ENCODE data around the gene ARX.

The ARX gene

DNA sequence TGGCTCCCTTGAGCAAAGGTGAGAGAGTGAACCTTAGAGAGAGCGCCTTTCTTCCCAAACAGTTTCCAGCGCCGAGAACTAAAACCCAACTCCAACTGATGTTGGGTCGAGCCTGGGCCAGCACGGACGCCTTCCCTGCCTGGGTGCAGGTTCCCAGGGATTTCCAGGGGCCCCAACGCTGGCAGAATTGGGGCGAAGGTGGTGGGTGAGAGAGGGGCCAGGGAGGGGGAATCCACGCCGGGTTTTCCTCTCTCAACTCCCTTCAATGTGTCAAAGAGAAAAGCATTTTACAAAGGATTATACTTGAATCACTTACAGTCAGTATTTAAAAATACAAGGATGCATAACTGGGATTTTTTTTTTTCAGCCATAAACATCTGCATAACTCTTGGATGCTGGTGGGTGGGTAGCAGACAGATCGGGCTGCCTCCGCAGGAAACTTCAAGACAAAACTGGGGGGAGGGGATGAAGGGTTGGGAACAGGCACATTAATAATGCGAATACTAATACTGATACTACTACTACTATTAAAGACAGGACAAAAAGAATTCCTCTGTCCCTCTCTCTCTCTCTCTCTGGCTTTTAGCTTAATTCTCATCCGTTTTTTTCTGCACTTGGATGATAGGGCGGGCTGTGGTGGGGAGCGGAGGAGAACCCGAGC is 1.3 kb upstream of the ARX start:
- no peak for DNase-seq (ENCODE audit: low read depth, low spot score)

DNA sequence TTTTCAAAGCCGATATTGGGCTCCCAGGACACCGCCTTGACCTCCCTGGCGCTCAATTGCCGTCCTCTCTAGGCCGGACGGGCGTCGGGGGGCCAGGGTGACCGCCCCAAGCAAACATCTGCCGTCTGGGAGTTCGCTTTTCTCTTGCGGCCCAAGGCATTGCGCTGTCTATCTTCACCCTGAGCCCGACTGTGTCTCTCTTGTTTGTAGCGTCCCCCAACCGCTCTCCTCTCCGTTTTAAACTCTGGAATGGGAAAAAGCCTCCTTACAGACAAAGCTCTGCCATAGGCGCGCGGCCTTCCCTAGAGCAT is 551 bp upstream of the ARX start:
- no peak for DNase-seq (ENCODE audit: low read depth, low spot score)

DNA sequence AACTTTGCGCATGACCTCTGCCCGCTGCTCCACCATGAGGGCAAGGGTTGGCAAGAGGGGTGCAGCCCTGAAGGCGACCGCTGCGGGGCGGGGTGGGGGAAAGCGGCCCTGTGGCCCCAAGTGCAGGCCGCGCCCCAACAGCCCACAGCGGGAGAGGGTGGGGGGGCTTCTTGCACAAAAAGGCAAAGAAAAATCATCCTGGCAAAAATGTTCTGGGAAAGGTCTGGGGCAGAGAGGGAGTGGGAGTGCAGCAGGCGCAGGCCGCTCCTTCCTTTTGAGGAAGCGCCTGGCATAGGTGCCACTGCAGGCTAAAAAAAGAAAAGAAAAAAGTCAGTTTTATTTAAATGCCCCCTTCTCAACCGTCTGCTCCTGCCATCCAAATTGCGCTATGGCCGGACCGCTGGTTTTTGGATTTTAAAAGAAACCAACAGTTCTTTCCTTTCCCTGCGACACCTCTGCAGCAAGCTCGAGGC is 1.4 kb downstream of the ARX start:
- no peak for DNase-seq (ENCODE audit: low read depth, low spot score)

DNA sequence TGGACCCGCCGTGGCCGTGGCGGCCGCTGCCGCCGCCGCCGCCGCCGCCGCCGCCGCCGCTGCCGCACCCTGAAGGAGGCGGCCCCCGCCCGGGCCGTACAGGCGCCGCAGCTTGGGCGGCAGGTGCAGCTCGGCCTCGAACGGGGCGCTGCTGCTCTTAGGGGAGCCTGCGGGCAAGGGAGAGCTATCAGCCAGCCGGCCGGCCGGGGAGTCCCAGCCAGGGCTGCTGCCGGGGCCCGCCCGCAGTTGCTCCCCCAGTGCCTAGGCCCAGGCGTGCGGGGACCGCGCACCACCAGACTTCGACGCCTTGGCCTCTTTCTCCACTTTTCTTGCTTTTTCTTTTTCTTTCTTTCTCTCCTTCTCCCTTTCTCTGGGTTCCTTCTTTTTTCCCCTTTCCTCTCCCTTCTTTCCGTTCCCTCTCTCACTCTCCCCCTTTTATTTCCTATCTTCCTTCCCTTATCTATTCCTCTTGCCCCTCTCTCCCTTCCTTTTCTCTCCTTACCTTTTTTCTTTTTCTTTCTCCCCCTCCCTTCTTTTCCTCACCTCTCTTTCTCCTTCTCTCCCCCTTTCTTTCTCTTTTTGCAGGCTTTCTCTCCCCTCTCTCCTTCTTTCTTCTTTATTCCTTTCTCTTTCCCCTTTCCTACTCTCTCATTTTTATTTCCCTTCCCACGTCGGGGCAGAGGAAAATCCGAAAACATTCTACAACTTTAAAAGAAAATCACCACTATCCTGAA is 2.0 kb downstream of the ARX start:
- DNase-seq (ENCODE audit: low read depth, low spot score), result no peak

DNA sequence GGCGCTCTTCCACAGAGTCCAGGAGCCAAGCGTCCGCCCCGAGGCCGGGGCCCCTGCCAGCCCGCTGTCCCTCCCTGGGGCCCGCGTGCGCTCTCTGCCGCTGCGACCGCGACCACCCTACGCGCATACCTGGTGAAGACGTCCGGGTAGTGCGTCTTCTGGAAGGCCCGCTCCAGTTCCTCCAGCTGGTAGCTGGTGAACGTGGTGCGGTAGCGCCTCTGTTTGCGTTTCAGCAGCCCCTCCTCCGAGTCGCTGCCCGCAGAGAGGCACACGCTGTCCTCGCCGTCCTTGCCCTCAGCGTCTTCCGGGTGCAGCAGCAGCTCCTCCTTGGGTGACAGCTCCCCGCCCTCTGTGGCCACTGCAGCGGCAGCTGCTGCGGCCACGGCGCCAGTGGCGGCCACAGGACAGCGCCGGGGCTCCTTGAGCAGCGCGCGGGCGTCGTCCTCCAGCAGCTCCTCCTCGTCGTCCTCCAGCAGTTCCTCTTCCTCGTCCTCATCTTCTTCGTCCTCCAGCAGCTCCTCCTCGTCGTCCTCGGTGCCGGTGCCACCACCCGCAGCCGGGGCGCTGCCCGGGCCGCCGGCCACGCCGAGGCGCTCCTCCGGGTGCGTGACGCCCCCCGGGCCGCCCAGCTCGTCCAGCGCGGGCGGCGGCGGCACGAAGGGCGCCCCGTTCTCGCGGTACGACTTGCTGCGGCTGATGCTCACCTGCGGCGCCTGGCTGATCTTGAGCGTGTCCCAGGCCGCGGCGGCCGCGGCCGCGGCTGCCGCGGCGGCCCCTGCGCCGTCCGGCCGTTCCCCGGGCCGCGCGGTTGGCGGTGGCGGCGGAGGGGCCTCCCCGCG is 2.8 kb downstream of the ARX start:
- DNase-seq (ENCODE audit: low read depth, low spot score), result no peak

DNA sequence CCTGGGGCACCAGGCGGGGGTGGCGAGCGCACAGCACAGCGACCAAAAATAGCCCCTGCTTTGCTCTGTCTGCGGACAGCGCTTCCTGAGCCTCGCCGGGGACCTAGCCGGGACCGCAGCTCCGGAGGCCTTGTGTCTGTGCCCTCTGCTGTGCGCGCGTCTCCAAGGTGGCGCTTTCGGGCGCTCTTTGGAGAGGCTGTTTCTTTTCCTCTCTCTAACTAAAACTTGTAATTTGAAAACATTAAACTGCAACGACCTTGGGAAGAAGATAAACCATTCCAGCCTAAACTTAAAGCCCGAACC is 3.4 kb downstream of the ARX start:
- no peak for DNase-seq (ENCODE audit: low read depth, low spot score)

DNA sequence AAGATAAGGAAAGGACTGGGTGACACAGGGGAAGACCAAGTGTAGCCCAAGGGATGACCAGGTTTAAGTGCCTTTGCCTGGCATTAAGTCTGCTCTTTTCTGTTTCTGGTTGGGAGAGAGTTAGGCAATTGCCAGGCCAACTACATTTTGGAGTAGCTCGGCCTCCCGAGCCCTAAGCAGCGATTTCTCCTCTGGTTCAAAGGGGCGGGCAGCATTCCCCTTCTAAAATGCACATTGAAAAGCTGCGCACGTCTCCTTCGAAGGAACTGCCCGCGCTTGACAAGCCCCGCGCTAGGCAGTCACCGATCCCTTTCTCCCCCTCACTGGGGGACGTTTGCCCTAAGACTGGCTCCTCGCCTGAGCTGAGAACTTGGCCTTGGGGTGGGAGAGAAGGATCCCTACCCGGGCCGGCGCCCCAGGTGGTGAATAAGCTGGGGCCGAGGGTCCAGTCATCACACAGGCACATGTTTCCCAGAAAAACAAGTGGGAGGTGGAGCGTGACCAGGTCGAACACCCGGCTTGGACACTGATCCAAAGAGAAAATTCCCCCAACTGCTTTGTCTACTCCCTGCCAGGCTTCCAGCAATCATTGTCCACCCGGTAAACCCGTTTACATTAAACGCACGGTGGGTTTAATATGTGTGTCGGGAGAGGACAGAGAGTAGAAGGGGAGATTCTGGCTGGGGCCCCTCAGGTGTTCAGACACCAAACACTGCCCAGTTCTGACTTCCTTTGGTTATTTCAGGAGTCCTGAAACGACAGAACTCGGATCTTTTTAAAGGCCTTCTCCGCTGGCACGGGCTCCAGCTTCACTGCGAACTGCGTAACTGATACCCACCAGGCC is 4.0 kb downstream of the ARX start:
- DNase-seq (ENCODE audit: low read depth, low spot score), result no peak

DNA sequence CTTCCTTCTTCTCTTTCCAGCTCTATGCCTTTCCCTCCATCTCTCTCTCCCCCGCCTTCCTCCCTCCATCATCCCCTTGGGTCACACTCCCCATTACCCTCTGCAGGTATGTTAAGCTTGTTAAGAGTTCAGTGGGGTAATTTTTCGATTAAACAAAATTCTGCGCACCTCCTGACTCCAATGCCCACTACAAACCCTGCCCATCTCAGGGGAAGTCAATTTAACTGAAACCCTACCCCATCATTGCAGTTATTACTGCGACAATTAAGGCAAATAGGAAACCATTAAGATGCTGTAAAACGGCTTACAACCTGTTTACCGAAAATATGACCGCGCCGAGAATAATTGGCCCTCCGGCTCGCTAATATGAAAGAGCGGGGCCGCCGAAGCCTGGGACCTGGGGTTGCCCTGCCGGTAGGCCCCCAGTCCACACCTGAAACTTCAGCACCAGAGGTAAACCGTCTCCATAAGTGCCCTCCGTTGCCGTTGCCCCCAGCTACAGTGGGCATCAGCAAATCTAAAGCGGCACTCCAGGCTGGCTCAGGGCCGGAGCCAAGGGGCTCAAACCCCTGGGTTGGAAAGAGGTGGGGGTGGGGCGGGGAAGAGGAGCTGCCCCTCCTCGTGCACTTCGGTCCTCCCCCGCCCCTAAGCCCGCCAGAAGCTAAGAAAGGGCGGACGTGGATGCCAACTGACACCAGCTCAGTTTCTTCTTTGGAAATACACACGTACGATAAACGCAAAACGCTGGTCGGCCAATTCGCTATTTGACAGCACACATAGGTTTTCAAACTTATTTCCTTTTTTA is 4.8 kb downstream of the ARX start:
- no peak for DNase-seq (ENCODE audit: low read depth, low spot score)

DNA sequence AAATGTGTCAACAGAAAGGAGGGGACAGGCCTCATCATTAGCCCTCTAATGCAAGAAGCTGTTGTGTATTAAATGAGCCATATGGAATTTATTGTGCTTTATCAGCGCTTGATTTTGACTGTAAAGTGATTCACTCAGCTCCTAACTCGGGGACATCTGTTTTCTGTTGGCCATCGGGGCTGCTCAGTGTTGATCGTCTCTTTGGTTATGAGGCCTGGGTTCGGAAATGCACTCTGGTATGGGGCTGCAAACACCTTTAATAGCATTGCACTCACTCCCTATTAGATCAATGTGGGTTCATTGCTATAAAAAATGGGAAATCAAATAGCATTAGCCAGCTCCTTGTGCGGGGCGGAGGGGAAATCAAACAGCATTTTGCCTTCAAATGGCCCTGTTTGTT is 6.4 kb downstream of the ARX start:
- no peak for DNase-seq (ENCODE audit: low read depth, low spot score)

DNA sequence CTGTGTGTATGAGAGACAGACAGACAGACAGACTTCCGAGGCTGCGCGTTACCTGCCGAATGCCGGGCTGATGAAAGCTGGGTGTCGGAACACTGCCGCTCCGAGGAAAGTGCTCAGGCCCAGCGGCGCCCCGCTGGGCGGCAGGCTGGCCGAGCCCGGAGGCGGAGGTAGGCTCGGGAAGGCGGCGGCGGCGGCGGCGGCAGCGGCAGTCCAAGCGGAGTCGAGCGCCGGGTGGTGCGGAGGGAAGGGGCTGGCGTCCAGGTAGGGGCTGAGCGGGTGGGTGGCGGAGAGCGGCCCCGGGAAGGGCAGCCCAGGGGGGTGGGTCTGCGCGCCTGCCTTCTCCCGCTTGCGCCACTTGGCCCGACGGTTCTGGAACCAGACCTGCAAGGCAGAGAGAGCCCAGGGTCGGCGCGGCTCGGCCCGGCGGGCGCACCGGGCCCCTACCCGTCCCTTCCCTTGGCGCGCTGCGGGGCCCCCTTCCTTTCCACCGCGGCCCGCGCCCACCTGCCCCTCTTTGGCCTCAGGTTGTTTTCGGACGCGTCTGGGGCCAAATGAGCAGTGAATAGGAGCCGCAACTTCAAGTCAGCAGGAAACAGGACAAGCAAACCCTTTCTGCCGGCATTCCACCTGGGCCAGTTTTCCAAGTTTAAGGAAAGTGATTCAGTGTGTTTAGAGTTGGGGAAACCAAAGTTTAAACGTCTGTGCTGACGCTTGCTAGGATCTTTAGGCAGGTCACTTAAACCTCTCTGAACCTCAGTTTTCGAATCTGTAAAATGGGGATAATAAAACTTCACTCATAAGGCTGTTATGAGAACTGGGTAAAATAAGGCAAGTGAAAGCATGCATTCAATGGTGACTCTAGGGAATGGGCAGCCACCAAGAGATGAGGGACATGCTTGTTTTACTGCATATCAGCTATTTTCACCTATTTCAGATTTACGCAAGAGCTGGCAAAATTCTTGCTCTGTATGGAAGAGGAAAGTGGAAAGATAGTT is 8.4 kb downstream of the ARX start:
- DNase-seq (ENCODE audit: low read depth, low spot score), result no peak

DNA sequence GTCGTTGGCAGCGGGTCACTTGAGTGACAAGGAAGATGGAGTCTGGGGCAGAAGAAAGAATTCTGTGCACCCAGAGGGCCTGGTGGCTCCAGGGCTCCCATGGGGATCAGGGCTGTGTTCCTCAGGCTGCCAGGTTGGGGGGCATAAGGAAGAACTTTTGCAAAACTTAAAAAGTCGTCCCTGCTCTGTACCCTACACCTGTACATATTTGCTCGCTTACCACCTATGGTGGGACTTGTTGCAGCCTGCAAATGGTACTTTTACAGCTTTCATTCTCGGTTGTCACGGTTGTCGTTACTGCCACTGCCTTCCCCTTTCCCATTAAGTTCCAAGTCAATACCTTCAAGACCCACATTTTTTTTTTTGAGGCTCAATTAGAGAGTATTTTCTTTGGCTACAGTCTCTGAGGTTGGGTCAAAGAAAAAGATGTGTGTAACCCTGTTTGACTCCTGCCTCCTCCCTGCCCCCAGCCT is 9.1 kb downstream of the ARX start:
- DNase-seq (ENCODE audit: low read depth, low spot score), result no peak

DNA sequence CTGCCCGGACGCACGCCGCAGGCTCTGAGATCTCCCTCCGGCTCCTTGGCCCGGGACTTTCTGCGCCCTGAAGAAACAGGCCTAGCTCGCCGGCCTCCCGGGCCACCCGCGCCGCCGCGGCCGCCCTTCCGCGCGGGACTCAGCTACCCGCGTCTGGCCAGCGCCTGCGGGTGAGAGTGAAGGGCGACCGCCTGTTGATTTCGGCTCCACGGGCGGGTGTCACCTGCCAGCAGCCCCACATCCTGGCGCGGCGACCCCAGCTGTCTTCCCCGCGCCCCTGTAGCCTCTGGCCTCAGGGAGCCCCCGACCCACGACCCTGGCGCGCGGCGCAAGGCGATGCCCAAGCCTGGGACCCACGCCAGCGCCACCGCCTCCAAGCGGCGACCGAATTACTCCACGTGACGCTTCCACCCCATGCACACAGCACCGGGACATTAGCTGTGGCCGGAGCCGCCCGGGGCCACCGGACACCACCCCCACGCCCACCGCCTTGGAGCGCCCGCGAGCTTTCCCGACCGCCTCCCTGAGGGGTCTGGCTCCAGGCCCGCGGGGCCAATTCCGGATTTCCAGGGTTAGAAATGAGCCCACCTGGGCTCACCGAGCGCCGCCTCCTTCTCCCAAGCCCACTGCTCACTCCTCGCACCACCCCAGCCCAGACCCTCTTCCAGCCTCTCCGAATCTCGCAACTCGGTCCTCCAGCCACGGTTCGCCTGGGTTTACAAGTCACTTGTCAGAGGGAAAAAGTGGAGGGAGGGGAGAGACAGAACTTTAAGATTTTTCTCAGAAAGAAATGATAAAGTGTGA is 10.2 kb downstream of the ARX start:
- no peak for DNase-seq (ENCODE audit: low read depth, low spot score)

DNA sequence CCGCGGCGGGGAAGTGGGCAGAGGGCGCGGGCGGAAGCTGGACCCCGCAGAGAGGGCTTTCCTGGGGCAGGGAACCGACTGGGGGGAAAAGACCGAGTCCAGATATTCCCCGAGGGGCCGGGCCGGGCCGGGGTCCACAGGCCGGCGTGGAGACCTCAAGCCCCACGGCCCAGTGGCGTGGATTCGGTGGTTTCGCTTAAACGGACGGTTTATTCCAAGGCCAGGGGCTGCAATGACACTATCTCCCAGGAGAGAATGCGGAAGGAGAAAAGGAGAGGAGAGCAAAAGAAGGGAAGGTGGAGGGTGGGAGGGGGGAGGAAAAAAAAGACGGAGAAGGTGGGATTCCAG is 10.8 kb downstream of the ARX start:
- DNase-seq (ENCODE audit: low read depth, low spot score), result no peak

DNA sequence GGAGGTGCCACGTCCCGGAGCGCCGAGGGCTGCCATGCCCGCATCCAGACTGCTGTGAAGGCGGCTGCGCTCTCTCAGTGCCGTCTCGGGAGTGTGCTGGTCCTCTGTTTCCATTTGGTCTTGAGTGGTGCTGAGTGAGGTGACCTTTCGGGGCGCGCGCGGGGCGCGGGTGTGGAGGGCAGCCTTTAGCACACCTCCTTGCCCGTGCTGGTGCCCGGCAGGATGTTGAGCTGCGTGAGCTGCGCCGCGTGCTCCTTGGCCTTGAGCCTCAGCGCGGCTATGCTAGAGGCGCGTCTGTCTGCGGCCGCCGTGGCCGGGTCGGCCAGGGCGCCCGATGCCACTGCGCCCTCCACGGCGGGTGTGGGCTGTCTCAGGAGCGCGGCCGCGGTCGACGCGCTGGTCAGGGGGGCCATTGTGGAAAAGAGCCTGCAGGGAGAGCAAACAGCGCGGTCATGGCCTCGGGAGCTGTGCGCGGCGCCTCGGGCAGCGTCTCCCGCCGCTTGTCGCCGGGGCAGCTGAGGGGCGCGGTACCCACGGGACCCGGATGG is 11.2 kb downstream of the ARX start:
- no peak for DNase-seq (ENCODE audit: low read depth, low spot score)

DNA sequence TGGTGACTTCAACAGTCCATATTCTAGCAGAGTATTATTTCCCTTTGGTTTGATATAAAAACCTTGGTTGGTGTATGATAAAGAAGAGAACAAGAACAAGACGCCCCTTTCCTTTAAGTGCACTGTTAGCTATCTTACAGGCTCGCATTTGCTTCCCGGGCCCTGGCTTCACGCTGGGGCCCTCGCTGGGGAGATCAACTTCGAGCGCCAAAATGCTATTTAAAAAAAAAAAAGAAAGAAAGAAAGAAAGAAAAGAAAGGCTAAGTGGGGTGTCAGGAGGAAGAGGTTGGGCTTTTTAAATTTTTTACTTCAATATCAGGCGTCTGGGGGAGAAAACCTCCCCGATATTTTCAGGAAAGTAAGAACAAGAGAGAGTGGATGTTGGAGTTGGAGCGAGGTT is 11.7 kb downstream of the ARX start:
- DNase-seq (ENCODE audit: low read depth, low spot score), result no peak

DNA sequence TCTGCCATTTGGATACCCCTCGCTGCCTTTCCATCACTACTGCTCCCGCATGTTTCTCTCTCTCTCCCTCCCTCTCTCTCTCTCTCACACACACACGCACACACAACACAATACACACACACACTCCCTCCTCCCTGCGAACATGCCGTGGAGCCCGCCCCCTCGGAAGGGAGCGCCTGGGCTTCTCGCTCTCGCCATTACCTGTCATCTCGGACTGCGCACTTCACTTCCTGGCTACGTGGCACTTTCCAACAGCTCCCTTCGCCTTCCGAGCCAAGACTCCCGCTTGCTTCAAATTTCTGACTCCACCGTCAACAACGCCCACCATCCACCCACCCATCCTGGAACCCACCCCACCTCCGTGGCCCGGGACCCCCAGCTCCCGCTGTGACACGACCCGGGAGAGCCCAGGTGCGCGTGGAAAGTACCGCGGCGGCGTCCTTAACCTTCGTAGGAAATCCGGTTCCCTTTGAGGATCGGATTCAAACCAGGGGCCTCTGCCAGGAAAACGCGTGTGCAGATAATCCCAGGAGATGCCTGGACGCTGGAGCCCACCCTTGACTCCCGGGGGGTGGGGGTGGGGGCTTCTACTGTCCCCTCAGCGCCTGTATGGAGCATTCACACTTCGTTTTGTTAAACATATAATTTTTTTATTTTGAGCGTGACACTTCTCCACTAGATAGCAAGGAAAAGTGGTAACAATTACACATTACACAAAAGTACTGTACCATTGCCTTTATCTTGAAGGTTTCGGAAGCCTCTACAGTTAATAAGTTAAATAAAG is 12.5 kb downstream of the ARX start:
- DNase-seq (ENCODE audit: low read depth, low spot score), result no peak

DNA sequence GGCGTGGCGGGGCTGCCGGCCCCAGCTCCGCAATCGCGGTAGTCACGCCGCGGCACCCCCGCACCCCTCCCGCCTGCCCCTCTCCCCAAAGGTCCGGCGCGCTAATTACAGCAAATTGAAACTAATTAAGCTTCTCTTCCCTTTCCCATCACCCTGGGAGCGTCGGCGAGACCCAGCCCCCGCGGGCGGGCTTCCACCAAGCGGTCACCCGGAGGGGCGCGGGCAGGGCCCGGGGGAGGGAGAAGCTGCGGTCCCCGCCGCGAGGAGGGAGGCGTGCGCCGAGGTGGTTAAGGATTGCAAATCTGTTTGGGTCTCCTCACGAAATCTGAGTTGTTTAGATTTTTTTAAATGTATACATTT is 13.1 kb downstream of the ARX start:
- DNase-seq (ENCODE audit: low read depth, low spot score), result no peak

All from smooth muscle cell of the brain vasculature (primary cell).